Pancreas (tissue), 10 donors: ENCODE results near the gene COPS9. TPM values are rescaled to one million over a fixed set of nuclear protein-coding genes. Genes with fewer than 3 reads are reported as not detected.
A peak's percentile ranks its signal among the peaks of the same experiment; 100 is the strongest.

Source experiments
- ATAC-seq, 4 donors: fragments of 200-7000 bp; cut with Tn5 transposase; one replicate each; pipeline versions ENCODE4 v1.8.0 to v1.9.1; 2020; ENCODE audit warnings: mild to moderate bottlenecking in 4 of 4, moderate library complexity in 4 of 4
- DNase-seq, 6 donors: peaks; one replicate each; pipeline ENCODE4 v3.0.0-alpha.2; 2020
- FAIRE-seq: peaks from 2 replicates; lab custom pipeline; 2012; peaks lifted over from hg19 to GRCh38; lab: Jason Lieb, UNC
- H3K27ac ChIP-seq, 4 donors: fragments of 200-600 bp; sonication (generic); 1 replicate in 3 of 4; 2 replicates in 1 of 4; pipeline versions ENCODE4 v1.5.0 to v1.8.0; 2020
- H3K27me3 ChIP-seq, 4 donors: fragments of 200-600 bp; one replicate each; pipeline ENCODE4 v1.8.0; 2021
- H3K36me3 ChIP-seq, 3 donors: fragments of 200-600 bp; sonication (generic) in 1 of 3; one replicate each; pipeline versions ENCODE4 v1.5.0 to v1.8.0; 2020 to 2021
- H3K4me1 ChIP-seq, 3 donors: fragments of 200-600 bp; one replicate each; pipeline ENCODE4 v1.8.0; 2021
- H3K4me3 ChIP-seq, 4 donors: fragments of 200-600 bp; sonication (generic) in 2 of 4; one replicate each; pipeline versions ENCODE4 v1.5.0 to v1.8.0; 2020 to 2021
- H3K9me3 ChIP-seq, 4 donors: fragments of 200-600 bp; one replicate each; pipeline ENCODE4 v1.8.0; 2021
- CTCF ChIP-seq, 4 donors: fragments of 200-600 bp; sonication (generic) in 3 of 4; IDR thresholded peaks; one replicate each; pipeline versions ENCODE4 v1.5.0 to v1.8.0; 2021; ENCODE audit warnings: antibody characterized with exemption in 4 of 4
- WGBS, 2 donors: extraction: QIAGEN DNeasy Blood & Tissue Kit; methylation state at CpG; one replicate each; pipeline ENCODE4 v1.1.7; 2013; 5-methylcytosine and 5-hydroxymethylcytosine counted together
- intact Hi-C, 3 donors: fragments of 100-400 bp; cut with DNase I; formaldehyde crosslinking; loops; one replicate each; pipeline versions ENCODE4 v1.11.1 to v1.14.2; 2022
- polyA plus RNA-seq, 2 donors: library from polyadenylated mRNA; stranded (reverse); fragments of 200-250 nt; gene quantifications; one replicate each; pipeline ENCODE4 v1.2.3, GENCODE V29; 2013
- total RNA-seq, 6 donors: library from RNA; stranded (reverse); fragmentation: NEBNext Ultra II Directional in 4 of 6; extraction: Animal tissue kit (Norgen Biotek cat#: 25700) in 4 of 6; gene quantifications; one replicate each; pipeline versions ENCODE4 v1.2.1 to v1.2.4, GENCODE V29; 2021 to 2023
- donor health status: healthy with polysubstance abuse.
- donor health status: DM: no; HTN: no; CAD: no; lungs with moderate emphysema.
- donor health status: DM: no; HTN: no; CAD: no.
- donor health status: control.
- donor health status: control.
- donor health status: Bipolar disorder and iron deficiency.
- donor health status: DM: yes; HTN: yes; CAD: no.
- donor health status: DM: no; HTN: no; CAD: no.
- donor health status: DM: no; HTN: no; CAD: no.
- donor health status: DM: yes; HTN: yes; CAD: no.

The COPS9 gene
- total and polyA plus RNA-seq, 8 donors, result 52.8 to 210 (median 60.1) TPM

DNA sequence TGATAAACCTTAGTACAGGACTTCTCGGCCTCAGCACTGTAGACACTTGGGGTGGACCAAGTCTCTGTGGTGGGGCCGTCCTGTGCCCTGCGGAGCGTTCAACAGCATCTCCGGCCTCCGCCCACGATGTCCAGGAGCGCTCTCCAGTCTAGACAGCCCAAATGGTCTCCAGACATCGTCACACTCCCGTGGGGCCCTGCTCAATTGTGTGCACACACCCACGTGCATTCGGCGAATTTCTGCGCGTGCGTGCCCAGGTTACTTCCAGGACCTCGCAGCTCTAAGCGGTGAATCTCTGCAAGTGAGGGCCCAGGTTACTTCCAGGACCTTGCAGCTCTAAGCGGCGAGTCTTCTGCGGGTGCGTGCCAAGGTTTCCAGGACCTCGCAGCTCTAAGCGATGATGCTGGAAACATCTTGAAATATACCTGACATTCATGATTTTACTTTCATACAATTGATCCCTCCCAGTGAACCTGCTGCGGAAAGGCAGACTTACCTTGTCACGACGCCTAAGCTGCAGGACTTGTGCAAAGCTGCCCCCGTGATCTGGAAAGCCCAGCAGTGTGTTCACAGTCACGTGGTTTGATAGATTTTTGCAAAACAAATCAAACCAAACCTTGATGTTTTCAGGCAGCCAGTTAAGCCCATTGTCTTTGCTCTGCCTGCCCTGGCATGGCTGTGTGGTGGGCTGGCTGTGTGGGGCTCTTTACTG lies 20.5 kb upstream of the COPS9 start:
- no peak for TF ChIP-seq CTCF (IDR thresholded peaks at IDR 0.05)
- Histone ChIP-seq H3K36me3 (no peaks in the 10 kb centered on the region), H3K4me3 (no peak overlapping the region), H3K9me3 (no peaks in the 10 kb centered on the region), H3K4me1 (no peaks in the 10 kb centered on the region), H3K27ac (no peak overlapping the region), H3K27me3 (no peaks in the 10 kb centered on the region)
- ATAC-seq (no peak), DNase-seq (peak in 1 of 6 donors; percentile 20), FAIRE-seq (no peak)
- intact Hi-C loops, result no loop called here
- WGBS, 2 donors, result 68 to 69% methylated on average over 29 of the region's 29 CpGs

DNA sequence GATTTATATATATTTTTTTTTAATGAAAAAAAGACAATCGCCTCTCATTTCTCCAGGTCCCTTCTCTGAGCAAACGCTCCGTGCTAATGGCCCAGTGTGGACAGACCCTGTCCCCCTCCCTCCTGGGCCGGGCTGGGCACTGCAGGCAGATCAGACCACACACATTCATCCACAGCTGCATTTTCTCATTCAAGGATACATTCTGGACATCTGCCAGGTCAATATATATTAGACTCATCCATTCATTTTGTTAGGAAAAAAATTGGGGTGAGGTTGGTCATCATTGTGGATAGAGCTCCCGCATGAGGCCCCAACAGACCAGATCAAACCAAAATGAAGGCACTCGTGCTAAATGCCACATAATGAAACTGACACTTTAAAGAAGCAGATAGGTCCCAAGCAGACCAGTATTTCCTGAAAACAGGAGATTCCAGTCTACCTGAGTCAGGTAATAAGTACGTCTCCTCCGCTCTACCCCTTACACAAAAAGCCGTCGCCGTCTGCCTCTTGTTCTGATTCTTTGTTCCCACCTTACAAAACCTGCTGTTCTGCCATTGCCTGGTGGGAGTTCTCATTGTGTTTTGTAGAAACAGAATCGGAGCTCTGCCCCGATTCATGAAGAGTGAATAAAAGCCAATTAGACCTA lies 19.8 kb upstream of the COPS9 start:
- ATAC-seq (no peak), FAIRE-seq (no peak), DNase-seq (no peak)
- Histone ChIP-seq H3K36me3 (no peaks in the 10 kb centered on the region), H3K4me3 (no peak overlapping the region), H3K27me3 (no peaks in the 10 kb centered on the region), H3K27ac (no peak overlapping the region), H3K9me3 (no peaks in the 10 kb centered on the region), H3K4me1 (no peaks in the 10 kb centered on the region)
- WGBS, 2 donors, result 66 to 68% methylated on average over 13 of the region's 13 CpGs
- no peak for TF ChIP-seq CTCF (IDR thresholded peaks at IDR 0.05)
- intact Hi-C loops, result no loop called here

GRCh38 chr2:240155048-240155744 lies 19.1 kb upstream of the COPS9 start:
- FAIRE-seq (no peak), ATAC-seq (no peak), DNase-seq (peak in 1 of 6 donors; percentile 14)
- no peak for TF ChIP-seq CTCF (IDR thresholded peaks at IDR 0.05)
- 69 to 80% methylated on average over 17 of the region's 17 CpGs for WGBS, 2 donors
- H3K4me1 ChIP-seq, result no peaks in the 10 kb centered on the region
- H3K27me3 ChIP-seq, result no peaks in the 10 kb centered on the region
- H3K4me3 ChIP-seq, result no peak overlapping the region
- H3K9me3 ChIP-seq, result no peaks in the 10 kb centered on the region
- intact Hi-C loops, result no loop called here
- H3K36me3 ChIP-seq, result no peaks in the 10 kb centered on the region
- H3K27ac ChIP-seq, result no peak overlapping the region

GRCh38 chr2:240154606-240155005 lies 18.5 kb upstream of the COPS9 start:
- FAIRE-seq, result no peak
- H3K4me1 ChIP-seq, result no peaks in the 10 kb centered on the region
- intact Hi-C loops, result no loop called here
- 75 to 87% methylated on average over 8 of the region's 8 CpGs for WGBS, 2 donors
- DNase-seq, result peak in 1 of 6 donors; percentile 22
- no peaks in the 10 kb centered on the region for H3K36me3 ChIP-seq
- TF ChIP-seq CTCF (IDR thresholded peaks at IDR 0.05), result no peak
- H3K27ac ChIP-seq, result no peak overlapping the region
- H3K9me3 ChIP-seq, result no peaks in the 10 kb centered on the region
- no peak for ATAC-seq
- no peaks in the 10 kb centered on the region for H3K27me3 ChIP-seq
- no peak overlapping the region for H3K4me3 ChIP-seq
